NK-92 (cell line): ENCODE measurements around the gene CACNG7.

Experiments
- DNase-seq: peaks from one replicate; lab custom pipeline; 2025; ENCODE audit not compliant: unreplicated experiment; lab: John Stamatoyannopoulos, UW

CACNG7 gene

GRCh38 chr19:53878776-53879139, 30.3 kb upstream of the CACNG7 start:
- no peak for DNase-seq

- DNase-seq = no peak
Observed at GRCh38 chr19:53879140-53880081, 29.7 kb upstream of the CACNG7 start.

DNA sequence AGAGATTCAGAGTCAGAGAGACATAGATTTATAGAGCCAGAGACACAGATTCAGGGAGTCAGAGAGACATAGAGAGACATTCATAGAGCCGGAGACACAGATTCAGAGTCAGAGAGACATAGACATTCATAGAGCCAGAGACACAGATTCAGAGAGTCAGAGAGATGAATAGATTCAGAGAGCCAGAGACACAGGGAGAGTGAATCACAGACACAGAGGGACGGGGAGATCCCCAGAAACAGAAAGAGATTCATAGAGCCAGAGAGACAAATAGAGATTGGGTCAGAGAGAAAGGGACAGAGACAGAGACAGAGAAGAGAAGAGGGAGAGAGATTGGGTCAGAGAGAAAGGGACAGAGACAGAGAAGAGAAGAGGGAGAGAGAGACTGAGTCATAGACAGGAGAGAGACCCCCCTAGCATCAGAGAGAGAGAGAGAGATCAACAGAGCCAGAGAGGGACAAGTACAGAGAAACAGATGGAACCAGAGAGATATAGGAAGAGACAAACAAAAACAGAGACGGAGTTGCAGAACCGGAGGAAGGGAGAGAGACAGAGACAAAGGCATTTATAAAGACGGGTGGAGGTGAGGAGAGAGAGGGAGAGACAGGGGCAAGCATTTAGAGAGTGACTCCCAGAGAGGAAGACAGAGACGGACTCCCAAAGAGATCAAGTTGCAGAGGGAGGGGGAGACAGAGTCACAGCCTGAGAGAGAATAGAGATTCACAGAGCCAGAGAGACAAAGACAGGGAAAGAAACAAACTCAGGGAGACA, 28.2 kb upstream of the CACNG7 start:
- no peak for DNase-seq

- no peak for DNase-seq
Observed at GRCh38 chr19:53881482-53882390, 27.3 kb upstream of the CACNG7 start, which contains the start of gene PRKCG. Gene PRKCG, plus strand, starts transcription at chr19:53882197. Its CDS starts 298 bp downstream, at chr19:53882495.

- no peak for DNase-seq
Observed at GRCh38 chr19:53882391-53883050, 26.6 kb upstream of the CACNG7 start.

GRCh38 chr19:53883231-53883661, 25.8 kb upstream of the CACNG7 start:
- DNase-seq = no peak

DNA sequence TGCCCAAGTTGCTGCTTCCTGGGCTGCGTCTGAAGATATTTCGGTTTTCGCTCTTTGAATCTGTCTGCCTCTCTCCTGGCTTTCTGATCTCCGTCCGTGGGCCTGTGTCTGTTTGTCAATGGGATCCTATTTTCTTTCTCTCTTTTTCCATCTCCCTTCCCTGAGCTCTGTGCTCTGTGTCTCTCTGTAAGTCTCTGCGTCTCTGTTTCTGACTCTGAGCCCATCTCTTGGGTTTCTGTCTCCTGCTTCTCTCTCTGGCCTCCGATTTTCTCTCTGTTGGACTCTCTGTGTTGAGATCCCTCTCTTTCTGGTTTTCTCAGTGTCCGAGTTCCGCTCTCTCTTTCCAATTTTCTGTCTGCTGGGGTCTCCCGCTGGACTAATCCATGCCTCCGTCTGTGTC, 25.3 kb upstream of the CACNG7 start:
- no peak for DNase-seq

DNA sequence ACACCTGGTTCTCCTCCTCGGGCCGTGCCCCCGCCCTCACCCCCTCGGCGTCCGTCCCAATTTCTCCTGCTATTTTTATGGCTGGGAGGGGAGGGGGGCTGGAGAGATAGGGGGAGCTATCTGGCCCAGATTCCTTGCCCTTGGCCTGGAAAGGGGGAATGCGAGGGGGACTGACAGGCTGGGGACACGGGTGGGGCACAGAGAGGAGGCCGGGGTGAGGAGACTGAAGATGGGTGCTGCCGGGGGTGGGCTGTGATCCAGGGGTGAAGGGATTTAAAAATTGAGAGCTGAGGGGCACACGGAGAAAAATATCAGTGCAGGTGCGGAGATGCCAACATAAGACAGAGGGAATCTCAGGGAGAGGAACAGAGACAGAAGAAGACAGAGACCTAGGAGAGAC, 24.8 kb upstream of the CACNG7 start:
- no peak for DNase-seq

DNA sequence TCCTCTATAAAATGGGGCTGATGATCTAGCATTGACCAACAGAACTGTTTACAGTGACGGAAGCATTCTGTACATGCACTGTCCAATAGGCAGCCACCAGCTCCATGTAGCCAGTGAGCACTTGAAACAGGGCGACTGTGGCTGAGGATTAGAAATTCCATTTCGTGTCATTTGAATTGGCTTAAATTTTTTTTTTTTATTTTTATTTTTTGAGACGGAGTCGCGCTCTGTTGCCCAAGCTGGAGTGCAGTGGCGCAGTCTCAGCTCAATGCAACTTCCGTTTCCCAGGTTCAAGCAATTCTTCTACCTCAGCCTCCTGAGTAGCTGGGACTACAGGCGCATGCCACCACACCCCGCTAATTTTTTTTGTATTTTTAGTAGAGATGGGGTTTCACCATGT, 24.0 kb upstream of the CACNG7 start:
- no peak for DNase-seq

DNA sequence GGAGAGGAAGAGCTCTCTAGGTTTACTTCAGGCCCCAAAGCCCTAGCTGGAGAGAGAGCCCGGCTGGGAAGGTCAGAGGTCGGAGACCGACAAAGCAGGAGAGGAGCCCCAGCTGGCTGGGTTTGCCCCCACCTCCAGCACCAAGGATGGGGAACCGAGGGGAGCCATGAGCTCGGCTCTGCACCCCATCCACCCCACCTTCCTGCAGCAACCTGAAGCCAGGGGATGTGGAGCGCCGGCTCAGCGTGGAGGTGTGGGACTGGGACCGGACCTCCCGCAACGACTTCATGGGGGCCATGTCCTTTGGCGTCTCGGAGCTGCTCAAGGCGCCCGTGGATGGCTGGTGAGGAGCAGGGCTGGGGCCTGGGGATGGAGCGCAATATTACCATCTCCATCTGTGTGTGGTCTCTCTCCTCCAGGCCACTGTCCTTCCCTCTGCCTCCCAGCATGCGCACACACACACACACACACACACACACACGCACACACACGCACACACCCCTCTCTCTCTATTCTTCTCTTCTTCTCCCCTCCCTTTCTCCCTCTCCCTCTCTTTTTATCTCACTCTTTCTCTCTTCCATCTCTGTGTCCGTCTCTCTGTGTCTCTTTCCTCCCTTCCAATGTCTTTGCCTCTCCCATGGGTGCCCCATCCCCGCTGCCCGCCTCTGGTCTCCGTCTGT, 16.6 kb upstream of the CACNG7 start:
- no peak for DNase-seq

DNA sequence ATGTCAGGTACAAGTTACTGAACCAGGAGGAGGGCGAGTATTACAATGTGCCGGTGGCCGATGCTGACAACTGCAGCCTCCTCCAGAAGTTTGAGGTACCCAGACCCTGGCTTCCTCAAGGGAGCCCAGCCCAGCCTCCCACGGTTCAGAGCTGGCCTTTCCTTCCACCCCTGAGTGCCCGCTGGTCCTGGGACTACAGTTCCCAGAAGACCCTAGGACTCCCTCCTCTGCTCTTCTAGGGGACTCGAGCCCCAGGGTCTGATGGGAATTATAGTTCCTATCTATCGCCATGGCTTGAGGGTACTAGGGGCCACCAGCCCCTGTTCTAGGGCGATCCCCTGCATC, 16.1 kb upstream of the CACNG7 start:
- no peak for DNase-seq

DNA sequence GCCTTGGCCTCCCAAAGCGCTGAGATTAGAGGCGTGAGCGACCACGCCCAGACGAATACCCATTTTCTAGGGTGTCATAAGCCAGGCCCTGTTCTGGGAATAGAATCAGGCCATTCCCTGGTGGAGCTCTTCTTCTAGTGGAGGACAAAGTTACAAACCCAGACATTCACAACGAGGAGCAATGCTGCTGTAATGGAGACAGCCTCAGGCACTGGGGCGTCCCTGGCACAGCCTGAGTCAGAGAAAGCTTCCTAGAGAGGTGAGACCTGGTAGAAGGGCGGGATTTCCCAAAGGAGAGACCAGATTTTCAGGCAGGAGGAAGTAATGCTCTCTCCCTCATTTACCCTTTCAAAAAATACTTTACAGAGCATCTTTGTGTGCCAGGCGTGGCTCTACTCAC, 14.4 kb upstream of the CACNG7 start:
- no peak for DNase-seq

DNA sequence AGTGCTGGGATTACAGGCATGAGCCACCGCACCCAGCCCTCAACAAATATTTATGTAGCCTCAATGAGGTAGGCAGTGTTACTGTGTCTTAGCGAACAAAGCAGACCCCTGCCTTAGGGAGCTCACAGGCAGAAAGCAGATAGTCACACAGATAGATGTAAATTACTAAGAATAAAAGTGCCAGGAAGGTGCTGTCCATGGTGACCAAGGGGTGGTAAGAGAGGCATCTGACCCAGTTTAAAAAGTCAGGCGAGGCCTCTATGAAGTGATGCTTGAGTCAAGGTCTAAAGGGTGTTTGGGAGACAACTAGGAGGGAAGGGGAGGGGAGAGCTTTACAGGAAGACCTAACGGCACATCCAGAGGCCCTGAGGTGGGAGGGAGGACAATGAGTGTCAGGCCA, 12.4 kb upstream of the CACNG7 start:
- no peak for DNase-seq

DNA sequence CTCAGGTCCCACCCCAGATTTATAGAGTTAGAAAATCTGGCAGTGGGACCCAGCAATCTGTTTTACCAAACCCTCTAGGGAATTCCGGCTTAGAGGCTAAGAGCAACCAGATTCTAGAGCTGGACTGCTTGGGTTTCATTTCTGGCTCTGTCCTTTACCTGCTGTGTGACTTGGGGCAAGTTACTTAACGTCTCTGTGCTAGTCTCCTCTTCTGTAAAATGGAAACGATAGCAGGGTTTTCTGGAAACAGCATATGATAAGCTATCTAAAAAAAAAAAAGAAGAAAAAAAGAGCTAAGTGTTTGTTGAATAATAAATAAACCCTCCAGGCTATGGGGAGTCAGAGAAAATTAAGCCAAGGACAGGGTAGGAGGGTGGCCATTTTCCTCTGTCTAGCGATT, 11.6 kb upstream of the CACNG7 start:
- DNase-seq = no peak

GRCh38 chr19:53898166-53898565, 10.9 kb upstream of the CACNG7 start:
- DNase-seq = no peak

DNA sequence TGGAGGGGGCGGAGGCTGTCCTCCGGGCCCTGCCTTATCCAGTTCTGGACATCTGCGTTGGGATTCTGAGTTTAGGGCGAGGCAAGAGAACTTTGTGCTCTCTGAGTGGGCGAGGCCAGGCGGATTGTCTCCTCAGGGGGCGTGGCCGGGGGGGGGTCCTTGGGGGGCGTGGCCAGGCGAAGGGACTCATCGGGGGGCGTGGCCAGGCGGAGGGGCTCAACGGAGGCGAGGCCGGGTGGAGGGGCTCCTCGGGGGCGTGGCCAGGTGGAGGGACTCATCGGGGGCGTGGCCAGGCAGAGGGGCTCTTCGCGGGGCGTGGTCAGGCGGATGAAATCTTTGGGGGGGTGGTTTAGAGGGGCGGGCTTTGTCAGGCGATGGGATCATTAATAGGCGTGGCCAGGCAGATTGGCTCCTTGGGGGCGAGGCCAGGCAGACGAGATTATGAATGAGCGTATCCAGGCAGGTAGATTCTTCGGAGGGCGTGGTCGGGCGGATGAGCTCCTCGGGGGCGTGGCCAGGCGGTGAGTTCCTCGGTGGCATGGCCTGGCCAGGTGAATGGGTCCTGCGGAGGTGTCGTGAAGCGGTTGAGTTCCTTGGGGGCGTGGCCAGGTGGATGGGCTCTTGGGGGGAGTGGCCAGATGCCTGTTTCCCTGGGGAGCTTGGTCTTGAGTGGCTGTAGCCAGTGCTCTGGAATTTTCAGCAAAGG, 10.3 kb upstream of the CACNG7 start:
- no peak for DNase-seq

GRCh38 chr19:53900191-53900860, 8.8 kb upstream of the CACNG7 start:
- DNase-seq = no peak

DNA sequence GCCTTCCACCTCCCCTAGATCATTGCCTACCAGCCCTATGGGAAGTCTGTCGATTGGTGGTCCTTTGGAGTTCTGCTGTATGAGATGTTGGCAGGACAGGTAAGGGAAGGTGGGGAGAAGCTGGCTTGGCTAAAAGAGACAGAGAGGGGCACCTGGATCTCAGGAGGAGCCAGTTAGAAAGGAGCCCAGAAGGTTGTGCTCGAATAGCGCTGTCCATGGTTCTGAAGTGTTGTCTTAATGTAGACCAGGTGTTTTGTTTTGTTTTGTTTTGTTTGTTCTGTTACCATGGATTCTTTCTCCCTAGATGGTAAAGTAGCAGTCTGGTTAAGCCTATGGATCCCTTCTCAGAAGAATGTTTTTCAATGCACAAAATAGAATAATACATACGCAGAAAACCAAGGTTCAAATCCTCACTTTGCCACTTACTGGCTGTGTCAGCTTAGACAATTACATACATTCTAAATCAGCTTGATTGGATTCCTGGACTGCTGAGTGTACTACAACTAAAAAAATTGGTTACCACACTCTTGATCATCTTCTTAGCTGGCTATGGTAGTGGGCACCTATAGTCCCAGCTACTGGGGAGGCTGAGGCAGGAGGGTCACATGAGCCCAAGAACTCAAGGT, 5.9 kb upstream of the CACNG7 start:
- DNase-seq = no peak
